ENCODE results near the gene TNS3. TPM values are rescaled to one million over a fixed set of nuclear protein-coding genes. Genes with fewer than 3 reads are reported as not detected.
A peak's percentile ranks its signal among the peaks of the same experiment; 100 is the strongest.

The TNS3 gene
- total and polyA plus RNA-seq, 2 donors (not counting 1 experiment from before 2014, with no cell fraction given) = 11.4 to 77.5 TPM

DNA sequence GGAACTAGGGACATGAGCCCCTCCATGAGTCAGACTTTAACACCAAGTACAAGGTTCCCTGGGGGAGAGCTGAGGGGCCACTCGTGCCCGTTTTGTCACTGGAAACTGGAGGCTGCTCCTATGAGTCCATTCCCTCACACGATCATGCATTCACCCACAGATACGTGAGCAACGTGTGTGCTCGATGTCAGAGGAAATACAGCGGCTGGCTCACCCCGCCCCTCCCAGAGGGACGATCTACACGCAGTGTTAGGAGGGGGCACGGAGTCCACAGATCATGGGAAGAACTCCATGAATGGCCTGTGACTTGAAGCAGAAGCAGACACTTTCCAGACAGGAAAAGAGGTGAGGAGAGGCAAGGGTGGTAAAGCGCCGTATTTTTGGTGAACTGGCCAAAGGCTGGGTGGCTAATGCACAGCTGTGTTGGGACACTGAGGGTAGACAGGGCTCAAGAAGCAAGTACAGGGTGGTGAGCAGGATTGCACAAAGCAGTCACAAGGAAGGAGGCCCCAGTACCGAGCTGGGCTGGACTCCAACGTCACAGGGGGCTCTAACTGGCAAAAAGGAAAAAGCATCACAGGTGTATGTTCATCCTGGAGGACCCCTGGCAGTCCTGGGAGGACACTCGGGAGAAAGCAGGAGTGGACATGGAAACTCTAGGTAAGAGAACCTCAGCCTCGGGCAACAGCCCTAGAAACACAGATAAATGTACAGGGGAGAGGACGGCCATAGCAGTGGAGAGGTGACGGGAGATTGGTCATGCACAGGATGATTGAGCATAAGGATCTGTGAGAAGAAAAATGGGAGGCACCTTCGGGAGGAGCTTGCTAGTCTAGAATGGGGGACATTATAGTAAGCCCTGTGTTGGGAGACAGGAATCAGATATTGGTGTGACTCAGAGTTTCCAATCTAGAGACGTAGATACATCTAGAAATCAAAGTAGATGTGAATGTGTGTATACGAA lies 41.2 kb downstream of the TNS3 start:
- Histone ChIP-seq H3K27ac (ENCODE audit: low read length in 2 of 2) (no peak overlapping the region), H3K4me1 (ENCODE audit: control insufficient read depth in 2 of 2, insufficient read depth in 2 of 2, low read length in 2 of 2) (peaks cover 18 to 27% of the 10 kb centered on the region in 2 donors), H3K9ac (ENCODE audit: low read length) (no peak overlapping the region), H3K4me3 (ENCODE audit: control extremely low read depth in 1 of 5, extremely low read depth in 1 of 5, insufficient read depth in 1 of 5, low read depth in 2 of 5, low read length in 4 of 5) (no peak overlapping the region), H4K20me1 (ENCODE audit: control insufficient read depth, insufficient read depth, low read length, poor library complexity, severe bottlenecking) (peaks cover 15% of the 10 kb centered on the region), H3K27me3 (replicated peaks in 1 of 4; ENCODE audit: control extremely low read depth in 1 of 4, control insufficient read depth in 3 of 4, insufficient read depth in 4 of 4, low read length in 3 of 4) (peaks cover 0 to 19% (median 7%) of the 10 kb centered on the region in 4 experiments), H2AFZ (ENCODE audit: insufficient read depth, low read depth, low read length, poor library complexity, severe bottlenecking) (no peak overlapping the region), H3K4me2 (replicated peaks; ENCODE audit: low read depth, low read length, poor library complexity, severe bottlenecking) (no peak overlapping the region), H3K79me2 (ENCODE audit: control insufficient read depth, insufficient read depth, low read length) (peaks cover 48% of the 10 kb centered on the region), H3K9me3 (ENCODE audit: control extremely low read depth in 1 of 3, control insufficient read depth in 2 of 3, insufficient read depth in 1 of 3, low read length in 2 of 3) (peaks cover 0 to 4% (median 0%) of the 10 kb centered on the region in 3 donors), H3K36me3 (replicated peaks in 1 of 2; ENCODE audit: control extremely low read depth in 1 of 2, control insufficient read depth in 1 of 2, extremely low read depth in 1 of 2, insufficient read depth in 2 of 2, low read length in 1 of 2) (no peaks in the 10 kb centered on the region)
- Mint-ChIP-seq H3K9me3 (ENCODE audit: insufficient read depth) (no peaks in the 10 kb centered on the region), H3K4me1 (peaks cover 65% of the 10 kb centered on the region), H3K4me3 (peak overlapping the region; percentile 35), H3K27me3 (peaks cover 5% of the 10 kb centered on the region), H3K27ac (no peak overlapping the region)
- ATAC-seq (ENCODE audit: low read depth) (no peak), DNase-seq (no peak)
- intact Hi-C loops (cut with micrococcal nuclease) = no loop called here
- ChIA-PET POLR2A (no interaction called here), CTCF (interaction anchor here (1.3 kb wide), 1 partner anchor 59 kb away, joined by 5 read pairs; no protein-coding TSS in a partner anchor)
- TF ChIP-seq, protein P1, sequence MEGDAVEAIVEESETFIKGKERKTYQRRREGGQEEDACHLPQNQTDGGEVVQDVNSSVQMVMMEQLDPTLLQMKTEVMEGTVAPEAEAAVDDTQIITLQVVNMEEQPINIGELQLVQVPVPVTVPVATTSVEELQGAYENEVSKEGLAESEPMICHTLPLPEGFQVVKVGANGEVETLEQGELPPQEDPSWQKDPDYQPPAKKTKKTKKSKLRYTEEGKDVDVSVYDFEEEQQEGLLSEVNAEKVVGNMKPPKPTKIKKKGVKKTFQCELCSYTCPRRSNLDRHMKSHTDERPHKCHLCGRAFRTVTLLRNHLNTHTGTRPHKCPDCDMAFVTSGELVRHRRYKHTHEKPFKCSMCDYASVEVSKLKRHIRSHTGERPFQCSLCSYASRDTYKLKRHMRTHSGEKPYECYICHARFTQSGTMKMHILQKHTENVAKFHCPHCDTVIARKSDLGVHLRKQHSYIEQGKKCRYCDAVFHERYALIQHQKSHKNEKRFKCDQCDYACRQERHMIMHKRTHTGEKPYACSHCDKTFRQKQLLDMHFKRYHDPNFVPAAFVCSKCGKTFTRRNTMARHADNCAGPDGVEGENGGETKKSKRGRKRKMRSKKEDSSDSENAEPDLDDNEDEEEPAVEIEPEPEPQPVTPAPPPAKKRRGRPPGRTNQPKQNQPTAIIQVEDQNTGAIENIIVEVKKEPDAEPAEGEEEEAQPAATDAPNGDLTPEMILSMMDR (IDR thresholded peaks at IDR 0.05) = no peak
- TF ChIP-seq EZH2 (IDR thresholded peaks at IDR 0.05; ENCODE audit: borderline replicate concordance, insufficient read depth, low read depth, low read length, poor library complexity, severe bottlenecking) = no peak
- 92% methylated on average over 16 of the region's 22 CpGs for WGBS (ENCODE audit: insufficient coverage)

DNA sequence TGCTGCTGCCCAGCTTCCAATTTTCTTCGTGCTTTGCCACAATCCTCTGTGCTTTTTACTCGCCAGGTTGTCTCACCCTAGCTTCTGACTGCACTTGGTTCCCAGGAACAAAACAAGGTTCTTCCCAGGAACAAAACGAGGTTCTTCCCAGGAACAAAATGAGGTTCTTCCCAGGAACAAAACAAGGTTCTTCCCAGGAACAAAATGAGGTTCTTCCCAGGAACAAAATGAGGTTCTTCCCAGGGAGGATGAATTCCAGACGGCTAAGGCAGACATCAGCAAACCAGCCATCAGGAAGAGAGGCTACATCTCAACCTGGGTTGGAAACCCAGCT lies 41.9 kb downstream of the TNS3 start:
- Histone ChIP-seq H3K9ac (ENCODE audit: low read length) (no peak overlapping the region), H3K4me2 (replicated peaks; ENCODE audit: low read depth, low read length, poor library complexity, severe bottlenecking) (no peak overlapping the region), H3K36me3 (replicated peaks in 1 of 2; ENCODE audit: control extremely low read depth in 1 of 2, control insufficient read depth in 1 of 2, extremely low read depth in 1 of 2, insufficient read depth in 2 of 2, low read length in 1 of 2) (no peaks in the 10 kb centered on the region), H3K79me2 (ENCODE audit: control insufficient read depth, insufficient read depth, low read length) (peaks cover 48% of the 10 kb centered on the region), H3K27me3 (replicated peaks in 1 of 4; ENCODE audit: control extremely low read depth in 1 of 4, control insufficient read depth in 3 of 4, insufficient read depth in 4 of 4, low read length in 3 of 4) (peaks cover 0 to 19% (median 7%) of the 10 kb centered on the region in 4 experiments), H2AFZ (ENCODE audit: insufficient read depth, low read depth, low read length, poor library complexity, severe bottlenecking) (no peak overlapping the region), H4K20me1 (ENCODE audit: control insufficient read depth, insufficient read depth, low read length, poor library complexity, severe bottlenecking) (peaks cover 22% of the 10 kb centered on the region), H3K27ac (ENCODE audit: low read length in 2 of 2) (no peak overlapping the region), H3K9me3 (ENCODE audit: control extremely low read depth in 1 of 3, control insufficient read depth in 2 of 3, insufficient read depth in 1 of 3, low read length in 2 of 3) (peaks cover 0 to 4% (median 0%) of the 10 kb centered on the region in 3 donors), H3K4me1 (ENCODE audit: control insufficient read depth in 2 of 2, insufficient read depth in 2 of 2, low read length in 2 of 2) (peaks cover 18 to 27% of the 10 kb centered on the region in 2 donors), H3K4me3 (ENCODE audit: control extremely low read depth in 1 of 5, extremely low read depth in 1 of 5, insufficient read depth in 1 of 5, low read depth in 2 of 5, low read length in 4 of 5) (no peak overlapping the region)
- ATAC-seq (ENCODE audit: low read depth) (no peak), DNase-seq (no peak)
- peaks cover 5% of the 10 kb centered on the region for H3K27me3 Mint-ChIP-seq
- CTCF ChIA-PET = interaction anchor here (1.3 kb wide), 1 partner anchor 58 kb away, joined by 5 read pairs; no protein-coding TSS in a partner anchor
- no peak overlapping the region for H3K4me3 Mint-ChIP-seq
- intact Hi-C loops (cut with micrococcal nuclease) = no loop called here
- H3K9me3 Mint-ChIP-seq (ENCODE audit: insufficient read depth) = no peaks in the 10 kb centered on the region
- no peak overlapping the region for H3K27ac Mint-ChIP-seq
- TF ChIP-seq, protein P1 (IDR thresholded peaks at IDR 0.05) = no peak
- no peak for TF ChIP-seq EZH2 (IDR thresholded peaks at IDR 0.05; ENCODE audit: borderline replicate concordance, insufficient read depth, low read depth, low read length, poor library complexity, severe bottlenecking)
- peaks cover 63% of the 10 kb centered on the region for H3K4me1 Mint-ChIP-seq
- 92% methylated on average over 4 of the region's 4 CpGs for WGBS (ENCODE audit: insufficient coverage)
- POLR2A ChIA-PET = no interaction called here

All from B cell (primary cell).